Gastrocnemius medialis (tissue), 4 donors: ENCODE measurements around the gene ELANE. TPM values are rescaled to one million over a fixed set of nuclear protein-coding genes. Genes with fewer than 3 reads are reported as not detected.
"Not testable (repeated sequence)": the region's sequence is repeated elsewhere in the genome, so short reads cannot be mapped to it uniquely, and the experiment has no call there.

ENCODE experiments used
- ATAC-seq, 2 donors: fragments of 150-250 bp; one replicate each; pipeline ENCODE4 v1.9.1; 2016
- DNase-seq, 2 donors: peaks; one replicate each; pipeline ENCODE4 v3.0.0-alpha.2; 2019
- H3K27ac ChIP-seq, 4 donors: fragments of 200-600 bp; sonication (generic); 1 replicate in 1 of 4; 2 replicates in 3 of 4; pipeline ENCODE4 v1.5.1; 2016 to 2018; ENCODE audit warnings: mild to moderate bottlenecking in 2 of 4, moderate library complexity in 1 of 4
- H3K27me3 ChIP-seq, 3 donors: fragments of 200-600 bp; sonication (generic) in 2 of 3; 1 replicate in 1 of 3; 2 replicates in 2 of 3; pipeline versions ENCODE4 v1.5.1 to v1.6.0; 2016 to 2019; ENCODE audit warnings: mild to moderate bottlenecking in 1 of 3, moderate library complexity in 1 of 3
- H3K36me3 ChIP-seq, 2 donors: fragments of 200-600 bp; sonication (generic) in 1 of 2; one replicate each; pipeline ENCODE4 v1.5.1; 2017 to 2018
- H3K4me1 ChIP-seq, 2 donors: fragments of 200-600 bp; sonication (generic) in 1 of 2; one replicate each; pipeline ENCODE4 v1.5.1; 2016 to 2017; ENCODE audit warnings: mild to moderate bottlenecking in 2 of 2
- H3K4me3 ChIP-seq, 4 donors: fragments of 200-600 bp; sonication (generic) in 3 of 4; 1 replicate in 1 of 4; 2 replicates in 3 of 4; pipeline ENCODE4 v1.5.1; 2016 to 2019; ENCODE audit warnings: mild to moderate bottlenecking in 2 of 4
- H3K9me3 ChIP-seq, 3 donors: fragments of 200-600 bp; sonication (generic) in 2 of 3; 1 replicate in 1 of 3; 2 replicates in 2 of 3; pipeline ENCODE4 v1.5.1; 2016 to 2019
- CTCF ChIP-seq, 5 experiments: fragments of 450-650 bp in 3 of 5; fragments of 200-600 bp in 2 of 5; sonication (generic) in 2 of 5; IDR thresholded peaks in 4 of 5; conservative IDR thresholded peaks in 1 of 5; 1 replicate in 4 of 5; 2 replicates in 1 of 5; pipeline ENCODE4 v1.5.1; 2016 to 2019; ENCODE audit warnings: antibody characterized with exemption in 5 of 5, mild to moderate bottlenecking in 3 of 5, moderate library complexity in 3 of 5
- POLR2A ChIP-seq, 2 donors: fragments of 450-650 bp; IDR thresholded peaks; one replicate each; pipeline ENCODE4 v1.6.1; 2017; ENCODE audit warnings: antibody characterized with exemption in 2 of 2, mild to moderate bottlenecking in 2 of 2, moderate library complexity in 2 of 2
- in situ Hi-C, 4 donors: fragments of 200-750 bp; cut with MboI; loops; one replicate each; pipeline versions ENCODE4 v1.15.0 to v1.8.0; 2017; ENCODE audit warnings: low sequenced_read_pairs in 4 of 4
- intact Hi-C: fragments of 100-400 bp; cut with DNase I; formaldehyde crosslinking; loops from one replicate; pipeline ENCODE4 v1.15.1; 2023; ENCODE audit warnings: low total_unique reads
- total RNA-seq, 4 donors: library from RNA; depleted of rRNA; stranded (reverse); fragments of >200 nt; gene quantifications; one replicate each; pipeline versions ENCODE4 v1.1.0 to v1.2.3, GENCODE V29; 2016

ELANE gene
- total RNA-seq, 4 donors from 2014 or later, result 0.46 to 0.84 TPM; not detected in 2

DNA sequence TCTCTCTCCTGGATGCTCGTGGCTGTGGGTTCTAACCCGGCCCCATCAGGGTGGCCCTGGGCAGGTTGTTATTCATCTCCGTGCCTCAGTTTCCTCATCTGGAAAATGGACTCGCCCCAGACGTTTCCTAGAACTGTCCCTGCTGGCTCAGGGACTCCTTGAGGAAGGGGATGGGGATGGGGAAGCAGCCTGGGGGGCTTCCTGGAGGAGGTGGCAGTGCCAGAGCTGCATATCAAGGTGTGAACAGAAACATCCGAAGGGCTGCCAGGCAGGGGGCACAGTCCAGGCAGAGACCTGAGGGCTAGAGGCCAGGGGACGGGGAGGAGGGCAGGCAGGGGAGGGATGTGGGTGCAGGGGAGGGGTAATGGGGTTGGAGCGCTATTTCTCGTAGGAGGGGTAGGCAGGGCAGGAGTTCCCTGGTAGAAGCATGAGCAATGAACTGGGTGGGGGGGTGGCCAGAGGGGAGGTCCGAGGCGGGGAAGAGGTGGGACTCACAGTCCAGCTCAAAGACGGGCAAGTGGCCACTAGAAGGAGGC is 3.6 kb upstream of the ELANE start:
- TF ChIP-seq CTCF (IDR thresholded peaks at IDR 0.05 in 4 of 5, conservative IDR thresholded peaks at IDR 0.05 in 1 of 5) (no peak), POLR2A (IDR thresholded peaks at IDR 0.05) (no peak)
- no peak overlapping the region for H3K4me3 ChIP-seq

GRCh38 chr19:849195-849594 is 2.9 kb upstream of the ELANE start:
- H3K4me3 ChIP-seq, H3K9me3 ChIP-seq, ATAC-seq, H3K27ac ChIP-seq, in situ Hi-C loops, intact Hi-C loops, H3K36me3 ChIP-seq, DNase-seq, H3K4me1 ChIP-seq: not testable (repeated sequence)
- peaks cover 59 to 64% (median 64%) of the 10 kb centered on the region in 3 donors for H3K27me3 ChIP-seq

More for the DNA sequence above, 3.6 kb upstream of the ELANE start:
- no peak overlapping the region for H3K27ac ChIP-seq
- in situ Hi-C loops (no loop called here), intact Hi-C loops (no loop called here)
- H3K4me1 ChIP-seq, result peaks cover 0 to 11% of the 10 kb centered on the region in 2 donors
- DNase-seq (no peak), ATAC-seq (no peak)
- H3K9me3 ChIP-seq, result no peaks in the 10 kb centered on the region
- H3K36me3 ChIP-seq, result no peaks in the 10 kb centered on the region
- peaks cover 60 to 70% (median 65%) of the 10 kb centered on the region in 3 donors for H3K27me3 ChIP-seq

- Histone ChIP-seq H3K4me3 (peak overlapping the region in 1 of 4 donors; percentile 17), H3K36me3 (no peaks in the 10 kb centered on the region), H3K27ac (peak overlapping the region; percentile 59 to 79 (median 72)), H3K27me3 (peaks cover 58 to 66% (median 58%) of the 10 kb centered on the region in 3 donors), H3K4me1 (peaks cover 0 to 6% of the 10 kb centered on the region in 2 donors), H3K9me3 (no peaks in the 10 kb centered on the region)
- TF ChIP-seq CTCF (IDR thresholded peaks at IDR 0.05 in 4 of 5, conservative IDR thresholded peaks at IDR 0.05 in 1 of 5) (no peak), POLR2A (IDR thresholded peaks at IDR 0.05) (no peak)
- peak; percentile 74 to 86 for DNase-seq
- intact Hi-C loops (no loop called here), in situ Hi-C loops (loop anchor here in 1 of 4 donors (25.0 kb wide), 1 partner anchor 137 kb away; the partner anchor contains the start of gene WDR18)
- peak; percentile 89 to 90 for ATAC-seq
Observed at GRCh38 chr19:850221-850978, 1.7 kb upstream of the ELANE start.

GRCh38 chr19:850979-851335 is 1.1 kb upstream of the ELANE start:
- no peaks in the 10 kb centered on the region for H3K9me3 ChIP-seq
- H3K27ac ChIP-seq, result peak overlapping the region; percentile 59 to 79 (median 72)
- TF ChIP-seq CTCF (IDR thresholded peaks at IDR 0.05 in 4 of 5, conservative IDR thresholded peaks at IDR 0.05 in 1 of 5), result no peak
- no peak for TF ChIP-seq POLR2A (IDR thresholded peaks at IDR 0.05)
- no peak for ATAC-seq
- H3K4me3 ChIP-seq, result peak overlapping the region in 1 of 4 donors; percentile 17
- H3K36me3 ChIP-seq, result no peaks in the 10 kb centered on the region
- no peak for DNase-seq
- intact Hi-C loops, result no loop called here
- H3K4me1 ChIP-seq, result peaks cover 0 to 6% of the 10 kb centered on the region in 2 donors
- in situ Hi-C loops, result loop anchor here in 1 of 4 donors (25.0 kb wide), 1 partner anchor 136 kb away; the partner anchor contains the start of gene WDR18
- H3K27me3 ChIP-seq, result peaks cover 58 to 66% (median 58%) of the 10 kb centered on the region in 3 donors

DNA sequence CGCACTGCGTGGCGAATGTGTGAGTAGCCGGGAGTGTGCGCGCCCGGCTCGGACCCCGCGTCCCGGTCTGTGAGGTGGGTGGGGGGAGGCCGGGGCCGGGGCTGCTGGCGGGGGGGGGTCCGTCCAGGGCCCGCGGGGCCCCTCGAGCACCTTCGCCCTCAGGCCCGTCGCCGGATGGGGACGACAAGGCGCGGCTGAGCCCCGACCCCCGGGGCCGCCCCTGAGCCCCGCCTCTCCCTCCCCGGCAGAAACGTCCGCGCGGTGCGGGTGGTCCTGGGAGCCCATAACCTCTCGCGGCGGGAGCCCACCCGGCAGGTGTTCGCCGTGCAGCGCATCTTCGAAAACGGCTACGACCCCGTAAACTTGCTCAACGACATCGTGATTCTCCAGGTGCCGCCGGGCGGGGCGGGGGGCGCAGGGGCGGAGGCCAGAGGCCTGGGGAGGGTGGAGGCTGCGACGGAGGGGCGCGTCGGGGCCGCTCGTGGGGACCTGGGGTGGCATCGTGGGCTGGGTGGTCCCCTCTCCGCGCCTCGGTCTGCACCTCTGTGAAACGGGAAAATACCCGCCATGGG is 997 bp downstream of the ELANE start:
- in situ Hi-C loops, result loop anchor here in 1 of 4 donors (25.0 kb wide), 1 partner anchor 134 kb away; the partner anchor contains the start of gene WDR18
- DNase-seq (no peak), ATAC-seq (no peak)
- no peaks in the 10 kb centered on the region for H3K36me3 ChIP-seq
- intact Hi-C loops, result no loop called here
- H3K4me1 ChIP-seq, result peaks cover 0 to 6% of the 10 kb centered on the region in 2 donors
- TF ChIP-seq POLR2A (IDR thresholded peaks at IDR 0.05) (no peak), CTCF (IDR thresholded peaks at IDR 0.05 in 4 of 5, conservative IDR thresholded peaks at IDR 0.05 in 1 of 5) (no peak)
- H3K27me3 ChIP-seq, result peaks cover 43 to 56% (median 47%) of the 10 kb centered on the region in 3 donors
- no peak overlapping the region for H3K27ac ChIP-seq
- H3K9me3 ChIP-seq, result no peaks in the 10 kb centered on the region
- no peak overlapping the region for H3K4me3 ChIP-seq

DNA sequence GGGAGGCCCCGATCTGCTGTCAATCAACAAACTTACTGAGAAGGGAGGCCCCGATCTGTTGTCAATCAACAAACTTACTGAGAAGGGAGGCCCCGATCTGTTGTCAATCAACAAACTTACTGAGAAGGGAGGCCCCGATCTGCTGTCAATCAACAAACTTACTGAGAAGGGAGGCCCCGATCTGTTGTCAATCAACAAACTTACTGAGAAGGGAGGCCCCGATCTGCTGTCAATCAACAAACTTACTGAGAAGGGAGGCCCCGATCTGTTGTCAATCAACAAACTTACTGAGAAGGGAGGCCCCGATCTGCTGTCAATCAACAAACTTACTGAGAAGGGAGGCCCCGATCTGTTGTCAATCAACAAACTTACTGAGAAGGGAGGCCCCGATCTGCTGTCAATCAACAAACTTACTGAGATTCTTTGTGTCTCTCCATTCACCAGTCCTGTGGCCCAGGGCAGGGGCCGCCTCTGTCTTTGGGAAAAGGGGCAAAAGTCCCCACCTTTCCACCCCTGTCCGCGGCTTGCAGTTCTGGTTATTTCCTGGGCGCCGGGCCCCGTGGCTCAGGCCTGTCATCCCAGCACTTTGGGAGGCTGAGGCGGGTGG is 1.6 kb downstream of the ELANE start:
- H3K4me1 ChIP-seq, H3K4me3 ChIP-seq, intact Hi-C loops, H3K27ac ChIP-seq, H3K9me3 ChIP-seq, H3K36me3 ChIP-seq, DNase-seq, ATAC-seq: not testable (repeated sequence)
- in situ Hi-C loops, result loop anchor here in 1 of 4 donors (25.0 kb wide), 1 partner anchor 134 kb away; the partner anchor contains the start of gene WDR18
- peaks cover 42 to 55% (median 42%) of the 10 kb centered on the region in 3 donors for H3K27me3 ChIP-seq
